Central memory CD8-positive, alpha-beta T cell (primary cell): ENCODE results near the gene YIF1A.

Source experiments
- ATAC-seq: fragments of 150-1000 bp; cut with Tn5 transposase; replicated peaks from 2 replicates; pipeline ENCODE4 v1.10.0; 2022; ENCODE audit warnings: mild to moderate bottlenecking, moderate FRiP score, moderate number of reproducible peaks; ENCODE audit not compliant: poor library complexity, severe bottlenecking; ENCODE audit errors: extremely low read depth
- DNase-seq, 2 donors: peaks; one replicate each; pipeline ENCODE4 v3.0.0; 2021; ENCODE audit warnings: low spot score in 2 of 2
- H3K27ac Mint-ChIP-seq: one replicate; pipeline ENCODE4 v1.8.0; 2022; ENCODE audit warnings: low read depth, mild to moderate bottlenecking, moderate library complexity, mixed read lengths
- H3K27me3 Mint-ChIP-seq: one replicate; pipeline ENCODE4 v1.8.0; 2022; ENCODE audit warnings: mixed read lengths
- H3K36me3 Mint-ChIP-seq: one replicate; pipeline ENCODE4 v1.8.0; 2022; ENCODE audit warnings: mild to moderate bottlenecking, moderate library complexity, mixed read lengths; ENCODE audit not compliant: insufficient read depth
- H3K4me1 Mint-ChIP-seq: one replicate; pipeline ENCODE4 v1.8.0; 2022; ENCODE audit warnings: mixed read lengths
- H3K4me3 Mint-ChIP-seq: one replicate; pipeline ENCODE4 v1.8.0; 2022; ENCODE audit warnings: mild to moderate bottlenecking, moderate library complexity, mixed read lengths
- H3K9me3 Mint-ChIP-seq: one replicate; pipeline ENCODE4 v1.8.0; 2022; ENCODE audit warnings: mixed read lengths

The YIF1A gene, protein sequence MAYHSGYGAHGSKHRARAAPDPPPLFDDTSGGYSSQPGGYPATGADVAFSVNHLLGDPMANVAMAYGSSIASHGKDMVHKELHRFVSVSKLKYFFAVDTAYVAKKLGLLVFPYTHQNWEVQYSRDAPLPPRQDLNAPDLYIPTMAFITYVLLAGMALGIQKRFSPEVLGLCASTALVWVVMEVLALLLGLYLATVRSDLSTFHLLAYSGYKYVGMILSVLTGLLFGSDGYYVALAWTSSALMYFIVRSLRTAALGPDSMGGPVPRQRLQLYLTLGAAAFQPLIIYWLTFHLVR

DNA sequence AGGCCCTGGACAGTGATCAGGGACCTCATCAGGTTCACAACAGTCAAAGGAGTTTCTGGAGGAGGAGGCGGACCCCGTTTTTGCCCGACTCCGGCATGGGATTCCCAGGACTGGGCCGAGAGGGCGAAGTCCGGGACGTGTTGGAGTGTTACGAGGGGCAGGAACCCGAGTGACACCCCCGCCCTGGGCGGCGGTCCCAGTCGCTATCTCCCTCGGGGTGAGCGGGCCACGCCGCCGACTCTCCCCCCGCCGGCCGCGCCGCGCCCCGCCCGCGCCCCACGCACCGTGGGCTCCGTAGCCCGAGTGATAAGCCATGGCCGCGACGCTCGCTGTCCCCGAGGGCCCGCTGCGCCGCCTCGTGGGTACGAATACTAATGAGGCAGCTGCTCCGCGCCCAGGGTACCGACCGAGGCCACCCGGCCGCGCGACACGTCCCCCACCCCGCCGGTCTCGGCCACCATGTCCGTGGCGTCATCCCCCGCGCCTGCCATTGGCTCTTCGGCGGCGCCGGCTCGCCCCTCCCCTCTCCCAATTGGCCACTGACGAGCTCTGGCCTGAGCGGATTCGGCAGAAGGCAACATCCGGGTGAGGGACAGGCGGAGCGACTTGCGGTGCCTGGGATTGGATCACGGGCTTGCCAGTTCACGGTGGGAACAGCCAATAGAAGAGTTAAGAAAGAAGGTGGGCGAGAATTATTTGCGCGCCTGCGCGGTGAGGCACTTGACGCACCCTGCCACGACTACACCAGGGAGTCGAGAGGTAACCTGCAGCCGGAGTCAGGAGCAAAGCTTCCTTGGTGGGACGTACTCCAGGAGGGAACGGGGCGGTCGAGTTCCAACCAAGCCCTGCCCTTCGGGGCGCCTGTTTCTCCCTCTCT is at the start of gene YIF1A:
TSS of gene YIF1A (minus strand) at position 473 of the 877 bp plus-strand sequence. CDS start at position 315, 158 bp downstream.
- peaks cover 12% of the 10 kb centered on the region for H3K36me3 Mint-ChIP-seq
- H3K4me1 Mint-ChIP-seq, result peaks cover 22% of the 10 kb centered on the region
- peak within 1 kb of the TSS; percentile 83 for H3K4me3 Mint-ChIP-seq
- peaks cover 17% of the 10 kb centered on the region for H3K27me3 Mint-ChIP-seq
- H3K9me3 Mint-ChIP-seq, result no peaks in the 10 kb centered on the region
- H3K27ac Mint-ChIP-seq, result peak within 1 kb of the TSS; percentile 85
- peak; percentile 94 to 98 for DNase-seq
- peak; percentile 97 for ATAC-seq

DNA sequence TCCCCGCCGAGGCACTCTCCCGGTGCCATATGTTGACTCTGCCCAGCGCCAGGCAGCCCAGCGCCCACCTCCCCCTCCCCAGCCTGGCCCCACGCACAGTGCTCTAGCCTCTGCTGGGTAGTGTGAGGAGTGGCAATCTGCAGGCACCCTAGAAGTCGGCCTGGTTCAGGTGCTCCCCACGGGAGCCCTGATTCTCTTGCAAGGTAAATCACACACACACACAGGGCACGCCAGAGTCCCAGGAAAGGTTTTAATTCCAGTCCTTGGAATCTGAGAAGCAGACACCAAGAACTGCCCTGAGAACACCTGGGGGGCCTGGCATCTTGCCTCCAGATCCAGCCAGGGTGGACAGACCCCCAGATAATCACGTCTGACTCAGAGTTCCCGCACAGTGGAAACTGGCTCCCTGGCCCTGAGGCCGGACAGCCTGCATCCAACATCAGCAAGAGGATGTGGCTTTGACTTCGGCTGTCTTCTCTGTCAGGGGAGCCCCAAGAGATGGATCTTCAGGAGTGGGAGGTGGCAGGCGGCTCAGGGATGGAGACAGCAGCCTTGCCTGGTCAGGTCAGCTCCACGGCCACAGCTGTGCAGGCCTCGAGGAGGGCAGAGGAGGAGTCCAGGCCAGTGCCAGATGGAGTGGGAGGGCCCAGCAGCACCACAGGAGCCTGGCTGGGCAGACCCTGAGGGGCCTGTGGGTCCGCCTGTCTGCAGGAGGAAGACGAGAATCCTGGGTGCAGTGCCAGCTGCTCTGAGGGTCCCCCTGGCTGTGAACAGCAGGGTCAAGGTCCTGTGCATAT is 48.4 kb upstream of the YIF1A start:
- no peaks in the 10 kb centered on the region for H3K27me3 Mint-ChIP-seq
- H3K9me3 Mint-ChIP-seq, result no peaks in the 10 kb centered on the region
- ATAC-seq (no peak), DNase-seq (no peak)
- H3K4me3 Mint-ChIP-seq, result peak overlapping the region; percentile 69
- H3K4me1 Mint-ChIP-seq, result peaks cover 24% of the 10 kb centered on the region
- peaks cover 24% of the 10 kb centered on the region for H3K36me3 Mint-ChIP-seq
- H3K27ac Mint-ChIP-seq, result peak overlapping the region; percentile 80

DNA sequence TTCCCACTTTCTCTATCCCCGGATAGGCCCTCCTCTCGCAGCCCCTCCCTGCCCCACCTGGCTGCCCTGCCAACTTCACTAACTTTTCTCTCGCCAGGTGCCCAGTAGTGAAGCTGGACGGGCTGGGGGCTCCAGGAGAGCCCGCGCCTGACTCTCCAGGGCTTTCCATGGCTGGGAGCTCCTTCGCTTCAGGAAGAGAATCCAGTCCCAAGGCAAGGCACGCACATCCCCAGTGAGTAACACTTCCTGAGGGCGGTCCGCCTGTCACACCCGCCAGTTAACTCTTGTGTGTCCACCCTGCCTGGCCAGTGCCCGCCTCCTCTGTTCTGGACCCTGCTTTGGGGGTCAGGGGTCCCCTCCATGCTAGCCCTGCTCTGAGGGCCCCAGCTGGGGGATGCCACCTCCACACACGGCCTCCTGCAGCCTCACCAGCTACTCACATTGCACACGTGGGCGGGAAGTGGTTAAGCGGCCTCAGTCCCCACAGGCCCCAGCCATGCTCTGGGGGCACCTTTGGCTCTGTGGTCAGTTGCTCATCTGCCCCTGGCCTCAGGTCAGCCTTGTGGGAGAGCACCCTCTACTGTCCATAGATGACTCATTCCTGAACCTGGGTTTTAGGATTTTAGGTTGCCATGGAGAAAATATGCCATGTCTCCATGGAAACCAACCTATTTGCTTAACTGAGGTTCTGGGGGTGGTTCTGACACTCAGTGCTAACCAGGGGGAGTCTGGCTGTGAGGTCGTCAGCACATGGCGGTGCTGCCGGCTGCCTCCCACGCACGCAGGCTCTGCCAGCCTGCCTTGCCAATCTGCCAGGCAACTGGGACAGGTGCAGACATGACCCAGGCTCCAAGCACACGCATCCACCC is 47.5 kb upstream of the YIF1A start, which contains the start of gene RIN1:
TSS of gene RIN1 (minus strand) at position 201 of the 869 bp plus-strand sequence. CDS start at position 169, 32 bp downstream.
- DNase-seq, result peak in 1 of 2 donors; percentile 36
- no peaks in the 10 kb centered on the region for H3K27me3 Mint-ChIP-seq
- peak; percentile 84 for ATAC-seq
- peak within 1 kb of the TSS; percentile 80 for H3K27ac Mint-ChIP-seq
- no peaks in the 10 kb centered on the region for H3K9me3 Mint-ChIP-seq
- H3K36me3 Mint-ChIP-seq, result peaks cover 20% of the 10 kb centered on the region
- peak within 1 kb of the TSS; percentile 69 for H3K4me3 Mint-ChIP-seq
- peaks cover 19% of the 10 kb centered on the region for H3K4me1 Mint-ChIP-seq

- Mint-ChIP-seq H3K36me3 (peaks cover 18% of the 10 kb centered on the region), H3K9me3 (no peaks in the 10 kb centered on the region), H3K27me3 (no peaks in the 10 kb centered on the region), H3K27ac (peak overlapping the region; percentile 80), H3K4me1 (peaks cover 18% of the 10 kb centered on the region), H3K4me3 (peak overlapping the region; percentile 69)
- no peak for DNase-seq
- ATAC-seq, result no peak
These were observed 46.7 kb upstream of the YIF1A start for GRCh38 chr11:66335531-66336233.

DNA sequence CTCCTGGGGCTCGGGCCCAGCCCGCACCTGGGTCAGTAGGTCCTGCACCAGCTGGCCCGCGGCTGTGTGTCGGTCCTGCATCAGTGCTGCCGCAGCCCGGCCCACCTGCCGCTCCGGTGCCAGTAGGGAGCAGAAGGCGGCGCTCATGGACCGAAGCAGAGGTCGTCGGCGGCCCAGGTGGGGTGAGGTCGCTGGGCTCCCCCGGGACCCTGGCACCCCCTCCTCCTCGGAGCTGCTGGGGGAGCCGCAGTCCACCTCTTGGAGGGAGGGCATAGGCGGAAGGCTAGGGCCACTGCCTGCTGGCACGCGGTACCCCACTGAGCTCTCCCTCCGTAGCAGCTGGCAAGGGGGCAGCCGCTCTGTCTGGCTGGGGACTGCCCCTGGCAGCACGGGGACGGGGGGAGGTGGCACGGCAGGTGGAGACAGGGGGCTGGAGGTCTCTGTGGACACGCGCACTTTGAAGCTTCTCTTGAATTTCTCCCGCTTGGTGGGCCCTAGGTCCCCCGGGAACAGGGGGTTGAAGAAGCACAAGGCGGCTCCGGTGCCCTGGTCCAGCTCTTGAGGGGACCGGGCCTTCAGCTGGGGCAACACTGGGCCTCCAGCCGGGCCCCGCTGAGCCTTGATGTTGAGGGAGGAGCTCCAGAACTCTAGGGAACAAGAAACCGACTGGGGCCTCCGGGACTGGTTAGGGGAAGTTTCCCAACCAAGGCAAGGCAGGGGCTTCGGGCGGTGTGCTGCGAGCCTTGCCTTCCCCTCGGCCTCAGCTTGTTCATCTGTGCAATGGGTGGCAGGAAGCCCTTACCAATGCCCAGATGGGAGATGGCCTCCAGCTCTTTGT is 45.9 kb upstream of the YIF1A start:
- ATAC-seq, result no peak
- Mint-ChIP-seq H3K27ac (peak overlapping the region; percentile 85), H3K4me1 (peaks cover 18% of the 10 kb centered on the region), H3K4me3 (no peak overlapping the region), H3K36me3 (peaks cover 15% of the 10 kb centered on the region), H3K27me3 (no peaks in the 10 kb centered on the region), H3K9me3 (no peaks in the 10 kb centered on the region)
- DNase-seq, result no peak

DNA sequence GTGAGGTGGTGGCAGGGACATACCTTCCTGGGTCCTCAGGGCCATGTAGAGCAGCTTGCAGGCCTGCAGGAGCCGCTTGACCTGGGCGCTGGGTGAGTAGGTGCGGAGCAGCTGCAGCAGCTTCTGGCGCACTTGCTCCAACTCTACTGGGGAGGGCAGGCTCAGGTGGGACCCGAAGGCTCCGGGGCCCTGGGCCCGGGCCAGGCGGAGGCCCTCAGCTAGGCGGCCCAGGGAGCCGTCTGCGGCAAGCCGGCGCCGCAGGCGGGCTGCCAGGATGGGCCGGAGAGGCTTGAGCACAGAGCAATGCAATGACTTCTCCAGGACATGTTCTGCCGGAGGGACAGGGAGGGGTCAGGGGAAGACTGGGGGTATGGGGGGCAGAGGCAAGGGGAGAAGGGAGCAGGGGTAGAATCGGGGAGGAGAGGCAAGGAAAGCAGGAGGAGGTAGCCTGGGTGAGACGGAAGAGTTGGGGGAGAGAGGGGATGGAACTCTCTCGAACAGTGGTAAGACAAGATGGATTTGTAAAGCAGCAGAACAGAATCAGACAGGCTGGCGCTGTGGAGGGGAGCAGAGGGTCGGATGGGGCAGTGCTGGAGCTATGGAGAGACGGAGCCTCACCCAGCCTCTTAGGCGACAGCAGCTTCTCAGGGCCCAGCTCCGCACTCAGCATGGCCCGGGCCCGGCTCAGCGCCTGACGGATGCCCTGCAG is 45.1 kb upstream of the YIF1A start:
- no peak for DNase-seq
- H3K27me3 Mint-ChIP-seq, result no peaks in the 10 kb centered on the region
- peaks cover 13% of the 10 kb centered on the region for H3K36me3 Mint-ChIP-seq
- peak overlapping the region; percentile 85 for H3K27ac Mint-ChIP-seq
- peaks cover 18% of the 10 kb centered on the region for H3K4me1 Mint-ChIP-seq
- no peak for ATAC-seq
- H3K4me3 Mint-ChIP-seq, result no peak overlapping the region
- no peaks in the 10 kb centered on the region for H3K9me3 Mint-ChIP-seq

DNA sequence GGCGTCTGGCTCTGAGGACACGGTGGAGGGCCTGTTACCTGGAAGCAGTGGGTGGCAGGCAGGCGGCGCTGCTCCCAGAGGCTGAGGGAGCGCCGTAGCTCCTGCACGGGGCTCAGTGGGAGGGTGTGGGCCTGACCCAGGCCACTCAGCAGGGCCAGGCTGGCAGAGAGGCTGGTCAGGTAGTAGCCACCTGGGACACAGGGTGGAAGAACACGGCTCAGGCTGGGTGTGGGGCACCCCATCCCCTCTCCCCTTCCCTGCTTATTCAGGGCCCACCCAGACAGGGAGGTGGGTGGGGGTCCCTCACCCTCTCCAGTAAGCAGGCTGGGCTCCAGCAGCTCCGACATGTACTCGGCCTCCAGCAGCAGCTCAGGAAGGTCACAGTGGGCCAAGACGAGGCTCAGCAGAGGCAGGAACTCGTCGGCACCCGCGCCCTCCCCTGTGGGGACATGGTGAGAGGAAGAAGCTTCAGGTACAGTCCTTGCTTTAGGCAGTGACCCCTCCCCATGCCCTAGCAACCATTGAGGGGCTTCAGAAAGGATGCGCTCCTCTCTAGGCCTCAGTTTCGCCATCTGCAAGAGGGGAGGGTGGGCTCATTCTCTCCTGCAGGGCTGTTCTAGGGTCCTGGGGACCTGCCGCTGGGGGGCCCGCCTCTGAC is 44.4 kb upstream of the YIF1A start:
- no peak for DNase-seq
- Mint-ChIP-seq H3K9me3 (no peaks in the 10 kb centered on the region), H3K27ac (no peak overlapping the region), H3K36me3 (peaks cover 13% of the 10 kb centered on the region), H3K4me3 (no peak overlapping the region), H3K4me1 (peaks cover 22% of the 10 kb centered on the region), H3K27me3 (no peaks in the 10 kb centered on the region)
- no peak for ATAC-seq

DNA sequence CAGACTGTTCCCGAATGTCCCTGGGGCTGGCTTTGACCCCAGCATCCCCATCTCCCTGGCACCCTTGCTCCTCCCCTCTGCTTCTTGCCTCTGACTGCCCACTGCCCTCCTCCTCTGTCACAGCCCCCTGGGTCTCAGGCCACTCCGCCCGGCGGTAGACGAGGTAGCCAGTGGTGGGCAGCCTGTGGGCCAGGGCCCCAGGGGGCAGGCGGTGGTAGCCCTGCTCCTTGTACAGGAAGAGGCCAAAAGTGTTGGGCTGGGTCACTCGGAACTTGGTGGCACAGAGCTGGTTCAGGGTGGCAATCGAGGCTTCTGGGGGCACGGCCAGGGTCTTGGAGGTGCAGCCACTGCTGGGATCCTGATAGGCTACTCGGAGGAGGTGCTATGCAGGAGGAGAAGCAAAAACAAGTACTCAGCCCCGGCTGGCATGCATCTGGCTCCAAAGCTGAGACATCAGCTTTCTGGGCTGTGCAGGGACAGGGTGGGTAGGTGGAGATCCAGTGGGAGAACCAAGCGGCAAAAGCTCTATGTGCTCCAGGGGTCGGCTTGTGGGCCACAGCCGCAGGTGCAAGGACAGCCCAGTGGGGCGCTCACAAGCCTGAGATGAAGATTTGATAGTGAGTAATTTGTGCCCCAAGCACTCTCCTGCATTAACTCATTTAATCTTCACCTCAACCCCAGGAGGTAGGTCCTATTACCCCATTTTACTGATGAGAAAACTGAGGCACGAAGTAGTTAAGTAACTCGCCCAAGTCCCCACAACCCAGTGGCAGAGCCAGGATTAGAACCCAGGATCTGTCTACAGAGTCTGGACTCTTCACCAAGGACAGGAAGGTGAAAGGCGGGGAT is 43.7 kb upstream of the YIF1A start:
- Mint-ChIP-seq H3K4me3 (no peak overlapping the region), H3K36me3 (peaks cover 17% of the 10 kb centered on the region), H3K27ac (no peak overlapping the region), H3K4me1 (peaks cover 29% of the 10 kb centered on the region), H3K27me3 (no peaks in the 10 kb centered on the region), H3K9me3 (no peaks in the 10 kb centered on the region)
- ATAC-seq (no peak), DNase-seq (no peak)

- no peaks in the 10 kb centered on the region for H3K27me3 Mint-ChIP-seq
- peaks cover 26% of the 10 kb centered on the region for H3K4me1 Mint-ChIP-seq
- no peak overlapping the region for H3K4me3 Mint-ChIP-seq
- no peak overlapping the region for H3K27ac Mint-ChIP-seq
- ATAC-seq, result no peak
- no peaks in the 10 kb centered on the region for H3K9me3 Mint-ChIP-seq
- no peak for DNase-seq
- H3K36me3 Mint-ChIP-seq, result peaks cover 13% of the 10 kb centered on the region
These were observed 42.8 kb upstream of the YIF1A start for GRCh38 chr11:66331542-66332370.
